Measurements from ENCODE around the gene PTPRG.

- TF ChIP-seq CTCF (IDR thresholded peaks at IDR 0.05; ENCODE audit: insufficient read depth, low read depth, low read length) (no peak), EZH2 (IDR thresholded peaks at IDR 0.05; ENCODE audit: insufficient read depth, low read length) (no peak)
Measured at GRCh38 chr3:62103531-62103930, 542.2 kb downstream of the PTPRG start.
